ENCODE results near the gene NPY1R.

Gene NPY1R

DNA sequence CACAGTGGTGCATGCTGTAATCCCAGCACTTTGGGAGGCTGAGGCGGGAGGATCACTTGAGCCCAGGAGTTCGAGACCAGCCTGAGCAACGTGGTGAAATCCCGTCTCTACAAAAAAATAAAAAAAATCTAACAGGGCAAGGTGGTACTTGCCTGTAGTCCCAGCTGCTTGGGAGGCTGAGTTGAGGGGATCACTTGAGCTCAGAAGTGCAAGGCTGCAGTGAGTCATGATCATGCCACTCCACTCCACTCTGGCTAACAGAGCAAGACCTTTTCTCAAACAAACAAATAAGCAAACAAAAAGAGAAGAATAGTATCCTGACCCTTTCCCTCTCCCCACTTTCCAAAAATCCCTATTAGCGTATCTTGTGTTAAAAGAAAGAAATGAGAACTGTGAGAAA, 52.7 kb downstream of the NPY1R start:
- no peak for DNase-seq (ENCODE audit: low read depth)

DNA sequence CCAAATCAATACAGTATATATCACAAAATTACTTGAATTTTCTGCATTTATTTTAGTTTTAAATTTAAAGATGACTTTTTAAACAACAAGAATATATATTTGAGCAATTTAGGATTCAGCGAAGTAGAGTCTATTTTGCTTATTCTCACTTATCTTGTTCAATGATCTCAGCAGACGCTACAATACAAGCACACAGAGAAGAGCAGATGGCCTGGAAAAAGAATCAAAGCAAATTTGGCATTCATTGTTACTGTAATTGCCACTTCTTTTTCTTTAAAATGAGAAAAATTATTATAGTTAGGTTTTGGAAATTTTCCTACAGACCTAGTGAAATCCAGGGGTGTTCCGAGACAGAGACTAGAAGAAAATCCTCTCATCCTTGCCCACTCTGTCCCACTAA, 57.5 kb downstream of the NPY1R start:
- no peak for DNase-seq (ENCODE audit: low read depth)
